Mesothelial cell of epicardium (in vitro differentiated cells): ENCODE results near the gene FASN. TPM values are rescaled to one million over a fixed set of nuclear protein-coding genes. Genes with fewer than 3 reads are reported as not detected.

ENCODE experiments used
- DNase-seq, 2 experiments: peaks; one replicate each; pipeline ENCODE4 v3.0.0; 2021; ENCODE audit warnings: low spot score in 2 of 2; ENCODE audit not compliant: unreplicated experiment in 2 of 2
- H3K27ac Mint-ChIP-seq: 2 replicates; pipeline ENCODE4 v1.8.0; 2021; ENCODE audit warnings: mixed read lengths
- H3K27me3 Mint-ChIP-seq: 2 replicates; pipeline ENCODE4 v1.8.0; 2021; ENCODE audit warnings: low read depth, mixed read lengths
- H3K36me3 Mint-ChIP-seq: 2 replicates; pipeline ENCODE4 v1.8.0; 2021; ENCODE audit warnings: mixed read lengths
- H3K4me1 Mint-ChIP-seq: 2 replicates; pipeline ENCODE4 v1.8.0; 2021; ENCODE audit warnings: mixed read lengths
- H3K4me3 Mint-ChIP-seq: 2 replicates; pipeline ENCODE4 v1.8.0; 2021; ENCODE audit warnings: mild to moderate bottlenecking, moderate library complexity, mixed read lengths
- H3K9me3 Mint-ChIP-seq: 2 replicates; pipeline ENCODE4 v1.8.0; 2021; ENCODE audit warnings: mixed read lengths
- CTCF ChIP-seq: fragments of 200-600 bp; sonication (generic); IDR thresholded peaks from one replicate; pipeline ENCODE4 v1.5.0; 2021; ENCODE audit warnings: antibody characterized with exemption; ENCODE audit not compliant: unreplicated experiment
- total RNA-seq: library from RNA; stranded (reverse); gene quantifications from 3 replicates; pipeline ENCODE4 v1.2.1, GENCODE V29; 2021

Gene FASN
- total RNA-seq, 1 donor from 2014 or later: 227 TPM

DNA sequence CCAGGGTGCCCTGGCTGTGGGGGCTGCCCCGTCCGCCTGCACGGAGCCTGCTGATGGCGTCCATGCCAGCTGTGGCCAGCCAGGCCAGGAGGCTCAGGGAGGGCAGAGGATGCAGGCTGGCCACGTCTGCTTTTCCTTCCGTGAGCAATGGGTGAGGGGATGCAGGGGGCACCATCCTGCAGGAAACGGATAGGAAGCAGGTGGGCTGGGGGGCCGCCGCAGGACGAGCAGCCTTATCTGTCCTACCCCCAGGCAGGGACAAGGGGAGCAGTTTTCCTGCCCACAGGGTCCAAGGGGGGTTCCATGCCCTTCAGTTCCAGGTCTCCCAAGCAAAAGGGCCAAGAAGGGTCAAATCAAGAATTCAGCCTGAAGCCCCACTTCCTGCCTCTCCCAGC lies 39.2 kb downstream of the FASN start:
- DNase-seq: no peak
- Mint-ChIP-seq H3K36me3 (peaks cover 5% of the 10 kb centered on the region), H3K27ac (no peak overlapping the region), H3K4me1 (no peaks in the 10 kb centered on the region), H3K27me3 (no peaks in the 10 kb centered on the region), H3K9me3 (no peaks in the 10 kb centered on the region), H3K4me3 (no peak overlapping the region)
- TF ChIP-seq CTCF: no peak

- Mint-ChIP-seq H3K27ac (no peak overlapping the region), H3K9me3 (no peaks in the 10 kb centered on the region), H3K4me1 (peaks cover 2% of the 10 kb centered on the region), H3K27me3 (no peaks in the 10 kb centered on the region), H3K36me3 (peaks cover 5% of the 10 kb centered on the region), H3K4me3 (no peak overlapping the region)
- no peak for DNase-seq
- TF ChIP-seq CTCF: no peak
Measured at GRCh38 chr17:82058230-82058854, 39.7 kb downstream of the FASN start.

DNA sequence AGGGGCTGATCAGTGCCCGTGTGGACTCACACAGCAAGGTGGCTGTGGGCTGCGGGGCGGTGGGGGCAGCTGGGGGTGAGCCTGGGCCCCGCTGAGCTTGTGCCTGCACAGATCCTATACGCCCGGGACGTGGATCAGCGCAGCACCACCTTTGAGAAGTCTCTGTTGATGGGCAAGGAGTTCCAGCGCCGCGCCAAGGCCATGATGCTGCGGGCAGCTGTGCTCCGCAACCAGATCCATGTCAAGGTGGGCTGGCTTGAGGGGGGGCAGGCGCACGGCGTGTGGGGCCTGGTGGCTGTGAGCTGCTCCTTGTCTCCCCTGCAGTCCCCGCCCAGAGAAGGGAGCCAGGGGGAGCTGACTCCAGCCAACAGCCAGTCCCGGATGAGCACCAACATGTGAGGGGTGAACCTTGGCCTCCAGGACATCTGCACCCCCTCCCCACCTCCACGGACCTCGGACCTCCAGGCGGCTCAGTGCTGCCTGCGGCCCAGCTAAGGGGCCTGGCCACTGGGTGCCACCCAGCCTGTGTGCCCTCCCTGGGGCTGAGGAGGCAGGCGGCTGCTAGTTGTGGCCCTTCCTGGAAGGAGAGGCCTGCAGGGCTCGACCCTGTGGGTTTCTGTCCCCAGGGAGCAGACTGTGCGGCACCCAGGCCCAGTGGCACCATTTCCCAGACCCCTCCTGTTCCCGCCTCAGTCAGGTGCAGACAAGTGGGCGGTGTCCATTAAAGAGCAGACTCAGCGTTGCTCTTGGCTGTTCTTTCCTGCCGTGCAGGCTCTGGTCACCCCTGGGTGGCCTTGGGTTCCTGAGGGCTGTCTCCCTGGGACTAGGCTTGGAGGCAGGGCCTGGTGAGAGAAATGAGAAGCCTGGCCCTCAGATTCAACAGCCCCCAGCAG lies 41.1 kb downstream of the FASN start:
- H3K27me3 Mint-ChIP-seq: no peaks in the 10 kb centered on the region
- H3K4me3 Mint-ChIP-seq: no peak overlapping the region
- DNase-seq: no peak
- H3K9me3 Mint-ChIP-seq: no peaks in the 10 kb centered on the region
- H3K36me3 Mint-ChIP-seq: peaks cover 5% of the 10 kb centered on the region
- H3K27ac Mint-ChIP-seq: no peak overlapping the region
- H3K4me1 Mint-ChIP-seq: peaks cover 6% of the 10 kb centered on the region
- TF ChIP-seq CTCF: no peak

- peaks cover 5% of the 10 kb centered on the region for H3K36me3 Mint-ChIP-seq
Measured at GRCh38 chr17:82055965-82056728, 41.9 kb downstream of the FASN start.

More at GRCh38 chr17:82055965-82056728, 41.9 kb downstream of the FASN start:
- DNase-seq: no peak
- H3K4me1 Mint-ChIP-seq: peaks cover 6% of the 10 kb centered on the region
- H3K4me3 Mint-ChIP-seq: peak overlapping the region; percentile 4
- no peaks in the 10 kb centered on the region for H3K27me3 Mint-ChIP-seq
- H3K9me3 Mint-ChIP-seq: no peaks in the 10 kb centered on the region
- H3K27ac Mint-ChIP-seq: no peak overlapping the region
- TF ChIP-seq CTCF: no peak
